NCI-H1694 (cell line): ENCODE data around the gene NANOS3.

Experiments used
- DNase-seq: peaks from one replicate; lab custom pipeline; 2025; lab: John Stamatoyannopoulos, UW

Gene NANOS3

GRCh38 chr19:13864667-13865570, 12.0 kb upstream of the NANOS3 start:
- no peak for DNase-seq

DNA sequence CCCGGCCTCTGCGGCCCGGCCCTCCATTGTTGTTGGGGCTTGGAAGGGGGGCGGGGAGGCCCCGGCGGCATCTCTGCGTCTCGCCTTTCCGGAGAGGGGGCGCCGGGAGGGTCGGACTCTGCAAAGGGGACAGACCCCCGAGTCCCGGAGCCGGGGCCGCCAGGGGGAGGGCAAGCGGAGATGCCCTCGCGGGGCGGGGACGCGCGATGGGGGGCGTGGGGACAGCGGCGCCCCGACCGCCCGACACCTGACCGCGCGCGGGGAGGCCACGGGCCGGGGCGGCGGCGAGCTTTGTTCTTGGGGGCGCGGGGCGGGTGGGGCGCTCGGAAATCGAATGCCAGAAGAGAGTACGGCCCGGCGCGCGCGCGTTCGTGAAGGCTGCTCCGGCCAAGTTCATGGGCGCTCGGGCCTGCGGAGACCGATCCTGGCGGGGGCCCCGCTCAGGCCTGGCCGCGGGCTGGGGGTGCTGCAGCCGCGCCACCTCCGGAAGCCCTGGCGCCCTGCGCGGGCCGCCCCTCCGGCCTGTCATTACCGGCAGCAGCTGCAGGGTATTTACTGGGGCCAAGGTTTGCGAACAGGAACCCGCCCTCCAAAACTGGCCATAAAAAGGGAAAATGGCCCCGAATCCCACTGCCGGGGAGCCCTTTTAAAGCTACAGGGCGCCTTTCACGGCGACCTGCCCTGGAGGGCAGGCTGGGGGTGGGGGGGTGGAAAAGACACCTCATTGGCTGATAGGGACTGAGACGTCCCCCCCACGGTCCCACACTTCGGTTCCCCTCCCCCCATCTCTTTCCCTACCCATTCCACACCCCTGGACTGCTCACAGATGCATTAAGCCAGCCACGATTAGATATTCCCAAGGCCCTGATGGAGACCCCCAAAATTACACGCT, 11.1 kb upstream of the NANOS3 start:
- DNase-seq = no peak

- DNase-seq = no peak
Measured at GRCh38 chr19:13866463-13867046, 10.4 kb upstream of the NANOS3 start.

DNA sequence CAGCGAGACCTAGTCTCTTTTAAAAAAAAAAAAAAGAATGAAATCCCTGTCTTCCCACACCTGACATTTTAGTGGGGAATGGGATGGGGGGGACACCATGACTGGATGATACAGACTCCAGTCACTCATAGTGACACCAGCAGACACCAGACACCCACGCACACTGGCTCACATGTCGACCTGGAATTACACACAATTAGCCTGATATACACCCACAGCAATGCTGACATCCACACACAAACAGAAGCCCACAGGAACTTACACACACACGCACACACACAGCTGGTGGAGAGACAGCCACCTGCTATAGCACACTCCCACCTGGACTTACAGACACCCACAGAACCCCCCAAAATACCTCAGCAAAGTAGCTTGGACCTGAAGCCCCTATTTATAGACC, 8.3 kb upstream of the NANOS3 start:
- no peak for DNase-seq

- DNase-seq = no peak
Measured at GRCh38 chr19:13869281-13869680, 7.7 kb upstream of the NANOS3 start.

DNA sequence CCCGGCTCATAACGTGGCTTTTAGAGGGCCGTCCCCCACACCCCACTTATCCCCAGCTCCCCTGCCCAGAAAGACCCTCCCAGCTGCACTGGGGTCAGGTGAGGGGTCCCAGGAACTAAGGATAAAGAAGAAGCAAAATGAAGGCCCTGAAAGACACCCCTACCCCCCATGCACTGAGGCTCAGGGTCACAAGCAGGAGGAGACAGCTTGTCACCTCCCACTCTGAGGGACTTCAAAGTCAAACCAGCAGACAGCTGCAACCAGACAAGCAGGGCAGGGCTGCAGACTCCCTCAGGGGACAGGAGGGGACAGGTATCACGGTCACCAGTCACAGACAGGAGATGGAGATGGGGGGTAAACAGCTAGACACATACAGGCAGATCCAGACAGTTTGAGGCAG, 6.1 kb upstream of the NANOS3 start:
- no peak for DNase-seq

GRCh38 chr19:13872339-13872694, 4.6 kb upstream of the NANOS3 start:
- no peak for DNase-seq

GRCh38 chr19:13872695-13873389, 4.1 kb upstream of the NANOS3 start:
- DNase-seq = no peak

- DNase-seq = no peak
Measured at GRCh38 chr19:13873834-13874515, 3.0 kb upstream of the NANOS3 start.

DNA sequence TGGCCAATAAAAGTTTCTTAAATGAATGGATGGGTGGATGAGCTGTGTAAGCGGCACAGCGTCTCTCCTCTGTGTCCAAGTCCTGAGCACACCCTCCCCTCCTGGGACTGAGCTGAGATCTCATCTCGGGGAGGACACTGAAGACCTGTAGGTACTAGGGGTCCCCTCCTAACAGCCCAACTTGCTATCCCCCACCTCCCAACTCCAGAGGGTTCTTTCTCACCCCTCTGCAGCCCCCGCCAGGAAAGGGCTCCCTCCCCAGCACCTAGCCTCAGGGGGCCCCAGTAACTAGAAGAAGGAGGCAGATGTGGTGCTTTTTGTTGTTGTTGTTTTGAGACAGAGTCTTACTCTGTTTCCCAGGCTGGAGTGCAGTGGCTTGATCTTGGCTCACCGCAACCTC, 1.1 kb upstream of the NANOS3 start:
- no peak for DNase-seq

DNA sequence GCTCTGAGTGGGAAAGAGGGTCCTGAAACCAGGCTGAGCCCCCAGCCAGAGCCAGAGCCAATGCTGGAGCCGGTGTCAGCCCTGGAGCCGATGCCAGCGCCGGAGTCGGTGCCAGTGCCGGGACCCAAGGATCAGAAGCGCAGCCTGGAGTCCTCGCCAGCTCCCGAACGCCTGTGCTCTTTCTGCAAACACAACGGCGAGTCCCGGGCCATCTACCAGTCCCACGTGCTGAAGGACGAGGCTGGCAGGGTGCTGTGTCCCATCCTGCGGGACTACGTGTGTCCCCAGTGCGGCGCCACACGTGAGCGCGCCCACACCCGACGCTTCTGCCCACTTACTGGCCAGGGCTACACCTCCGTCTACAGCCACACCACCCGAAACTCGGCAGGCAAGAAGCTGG, 369 bp downstream of the NANOS3 start:
- no peak for DNase-seq

DNA sequence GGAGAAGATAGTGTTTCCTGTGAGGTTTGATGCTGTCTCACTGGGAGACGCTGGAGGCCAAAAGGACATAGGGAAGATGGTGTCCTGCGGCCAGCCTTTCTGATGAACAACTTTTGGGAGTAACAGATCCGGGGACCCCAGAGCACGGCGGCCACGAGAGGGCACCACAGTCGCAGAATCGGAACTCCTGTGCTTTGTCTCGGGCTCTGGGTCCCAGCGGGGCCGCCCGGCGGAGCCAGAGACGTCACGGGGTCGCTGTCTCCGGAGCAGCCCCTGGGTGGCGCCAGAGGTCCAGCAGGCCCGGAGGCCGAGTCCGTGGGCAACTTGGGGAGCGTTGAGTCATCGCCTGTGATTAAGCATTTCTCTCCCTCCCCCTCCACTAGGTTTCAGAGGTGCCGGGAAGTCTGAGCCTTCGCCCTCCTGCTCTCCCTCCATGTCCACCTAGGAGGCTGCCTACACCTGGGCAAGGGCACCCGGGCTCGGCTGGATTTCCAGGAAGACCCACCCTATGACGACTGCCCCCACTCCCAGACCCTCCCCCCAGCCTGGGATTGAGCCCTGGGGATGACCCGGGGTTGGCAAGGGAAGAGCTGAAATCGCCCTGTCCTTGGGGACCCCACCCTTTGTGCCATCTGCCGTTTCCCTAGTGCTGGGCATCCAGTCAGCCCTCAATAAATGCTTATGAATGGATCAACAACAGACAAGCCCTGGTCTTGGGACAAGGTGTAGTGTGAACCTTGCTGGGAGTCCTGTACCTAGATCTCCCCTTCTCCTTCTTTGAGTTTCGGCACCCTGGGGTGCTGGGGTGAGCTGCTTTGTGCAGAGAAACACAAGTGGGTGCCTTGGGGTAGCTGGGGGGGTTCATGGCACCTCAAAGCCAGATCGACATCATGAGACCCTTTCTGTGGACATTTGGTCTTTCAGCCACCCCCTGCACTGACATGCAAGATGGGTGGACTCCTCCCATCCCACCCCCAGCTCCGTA, 3.4 kb downstream of the NANOS3 start:
- DNase-seq = peak; percentile 65

DNA sequence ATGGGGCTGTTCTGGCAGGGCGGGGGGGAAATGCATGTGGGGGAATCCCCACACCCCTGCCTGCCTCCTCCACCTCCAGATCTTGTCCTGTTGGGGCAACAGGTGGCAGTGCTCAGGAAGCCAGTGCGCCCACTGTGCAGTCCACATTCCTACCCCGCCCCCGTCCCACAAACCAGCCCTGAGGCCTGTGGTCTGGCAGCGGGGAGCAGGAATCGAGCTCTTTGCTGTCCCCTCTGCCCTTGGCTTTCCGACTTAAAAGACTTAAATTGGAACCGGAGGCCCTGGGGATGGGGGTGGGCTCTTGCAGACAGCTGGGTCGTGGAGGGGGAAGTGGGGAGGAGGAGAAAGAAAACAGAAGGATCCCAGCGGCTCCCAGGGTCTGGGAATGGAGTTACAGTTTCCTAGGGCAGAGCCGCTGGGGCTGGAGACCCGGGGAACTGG, 4.3 kb downstream of the NANOS3 start:
- DNase-seq = no peak

GRCh38 chr19:13881692-13882418, 4.9 kb downstream of the NANOS3 start:
- no peak for DNase-seq

GRCh38 chr19:13882419-13882795, 5.5 kb downstream of the NANOS3 start:
- DNase-seq = no peak

DNA sequence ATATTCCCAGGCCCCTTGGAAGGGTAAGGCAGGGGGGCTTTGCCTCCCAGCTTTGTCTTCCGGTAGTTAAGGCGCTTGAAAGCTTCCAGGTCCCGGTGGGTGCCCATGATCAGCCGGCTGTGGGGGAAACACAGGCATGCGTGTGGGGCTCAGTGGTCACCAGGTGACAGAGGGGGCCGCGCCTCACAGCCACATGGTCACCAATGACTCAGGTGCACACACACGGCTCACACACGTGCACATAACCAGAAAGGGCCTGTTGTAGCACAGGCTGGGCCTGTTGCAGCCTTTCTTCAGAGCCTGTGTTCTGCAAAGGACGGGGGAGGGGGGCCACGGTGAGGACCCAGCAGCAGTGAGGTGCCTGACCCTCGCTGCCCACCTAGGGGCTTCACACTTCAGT, 5.9 kb downstream of the NANOS3 start:
- DNase-seq = no peak

- DNase-seq = no peak
Measured at GRCh38 chr19:13883516-13884064, 6.7 kb downstream of the NANOS3 start.

- no peak for DNase-seq
Measured at GRCh38 chr19:13884726-13885591, 8.0 kb downstream of the NANOS3 start.
